Ascending aorta (tissue), 2 donors: ENCODE results near the gene HSBP1. TPM values are rescaled to one million over a fixed set of nuclear protein-coding genes. Genes with fewer than 3 reads are reported as not detected.
A peak's percentile ranks its signal among the peaks of the same experiment; 100 is the strongest.

Experiments used
- DNase-seq, 2 donors: peaks; one replicate each; pipeline ENCODE4 v3.0.0-alpha.2; 2019; ENCODE audit warnings: low spot score in 2 of 2
- H3K27ac ChIP-seq, 2 donors: fragments of 200-600 bp; sonication (generic); one replicate each; pipeline ENCODE4 v1.5.1; 2016 to 2017; ENCODE audit warnings: mild to moderate bottlenecking in 1 of 2
- H3K27me3 ChIP-seq: fragments of 200-600 bp; sonication (generic); one replicate; pipeline ENCODE4 v1.5.1; 2017
- H3K36me3 ChIP-seq, 2 donors: fragments of 200-600 bp; sonication (generic); one replicate each; pipeline ENCODE4 v1.5.1; 2016
- H3K4me1 ChIP-seq, 2 donors: fragments of 200-600 bp; sonication (generic); one replicate each; pipeline ENCODE4 v1.5.1; 2016 to 2017; ENCODE audit warnings: mild to moderate bottlenecking in 1 of 2
- H3K4me3 ChIP-seq, 2 donors: fragments of 200-600 bp; sonication (generic); one replicate each; pipeline ENCODE4 v1.5.1; 2016 to 2017; ENCODE audit warnings: mild to moderate bottlenecking in 1 of 2
- H3K9me3 ChIP-seq, 2 donors: fragments of 200-600 bp; sonication (generic); one replicate each; pipeline ENCODE4 v1.5.1; 2016
- CTCF ChIP-seq, 3 experiments: fragments of 200-600 bp in 2 of 3; fragments of 450-650 bp in 1 of 3; sonication (generic) in 2 of 3; IDR thresholded peaks; one replicate each; pipeline ENCODE4 v1.5.1; 2016 to 2019; ENCODE audit warnings: antibody characterized with exemption in 3 of 3, mild to moderate bottlenecking in 1 of 3, moderate library complexity in 1 of 3
- intact Hi-C: fragments of 100-400 bp; cut with DNase I; formaldehyde crosslinking; loops from one replicate; pipeline ENCODE4 v1.15.1; 2023
- total RNA-seq: library from RNA; depleted of rRNA; stranded (reverse); fragments of >200 nt; gene quantifications from one replicate; pipeline ENCODE4 v1.1.0, GENCODE V29; 2016

HSBP1 gene
- total RNA-seq, 1 donor from 2014 or later: 13.5 TPM

DNA sequence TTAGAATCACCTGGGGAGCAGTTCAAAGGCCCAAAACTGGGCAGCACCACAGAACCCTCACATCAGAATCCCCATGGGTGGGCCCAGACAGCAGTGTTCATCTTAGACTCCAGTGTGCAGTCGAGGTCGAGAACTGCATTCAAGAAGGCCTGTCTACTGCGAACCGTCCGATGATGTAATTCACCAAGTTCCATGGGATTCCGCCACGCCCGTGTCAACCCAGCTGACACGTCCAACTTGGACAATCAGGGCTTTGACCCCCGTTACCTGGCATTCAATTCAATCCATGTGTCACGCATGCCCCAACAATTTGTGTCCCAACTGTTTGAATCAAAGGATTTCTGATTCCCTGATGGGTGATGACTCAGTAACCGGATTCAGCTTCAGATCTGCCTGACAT lies 9.2 kb downstream of the HSBP1 start:
- intact Hi-C loops: no loop called here
- Histone ChIP-seq H3K36me3 (peaks cover 0 to 10% of the 10 kb centered on the region in 2 donors), H3K4me1 (peaks cover 7 to 11% of the 10 kb centered on the region in 2 donors), H3K27me3 (no peaks in the 10 kb centered on the region), H3K9me3 (no peaks in the 10 kb centered on the region), H3K27ac (no peak overlapping the region), H3K4me3 (no peak overlapping the region)
- TF ChIP-seq CTCF (IDR thresholded peaks at IDR 0.05): no peak
- DNase-seq: no peak

- no peaks in the 10 kb centered on the region for H3K27me3 ChIP-seq
These were observed 10.5 kb downstream of the HSBP1 start for GRCh38 chr16:83818276-83818675.

DNA sequence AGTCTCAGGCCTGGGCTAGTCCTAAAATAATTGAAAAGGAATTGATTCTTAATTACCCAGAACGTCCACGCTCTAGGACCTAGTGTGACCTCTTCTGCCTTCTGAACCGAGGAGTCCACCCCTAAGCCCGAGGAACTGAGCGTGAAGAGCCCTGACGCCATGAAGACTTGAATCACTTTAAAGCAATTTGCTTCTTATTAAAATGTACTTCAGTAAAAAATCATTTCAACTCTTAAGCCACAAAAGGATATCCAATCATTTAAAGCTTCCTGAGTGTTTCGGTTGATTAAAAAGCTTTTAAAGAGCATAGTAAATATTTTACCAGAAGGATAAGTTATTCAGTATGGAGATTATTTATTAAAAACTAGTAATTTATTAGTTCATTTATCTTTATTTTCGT lies 11.6 kb downstream of the HSBP1 start:
- no peak for DNase-seq
- no peak overlapping the region for H3K4me3 ChIP-seq
- no peaks in the 10 kb centered on the region for H3K9me3 ChIP-seq
- no peak overlapping the region for H3K27ac ChIP-seq
- TF ChIP-seq CTCF (IDR thresholded peaks at IDR 0.05): no peak
- intact Hi-C loops: no loop called here
- H3K4me1 ChIP-seq: peaks cover under 1 to 6% of the 10 kb centered on the region in 2 donors
- H3K36me3 ChIP-seq: no peaks in the 10 kb centered on the region
- no peaks in the 10 kb centered on the region for H3K27me3 ChIP-seq

More at GRCh38 chr16:83818276-83818675, 10.5 kb downstream of the HSBP1 start:
- Histone ChIP-seq H3K9me3 (no peaks in the 10 kb centered on the region), H3K27ac (no peak overlapping the region), H3K4me1 (peaks cover 7 to 8% of the 10 kb centered on the region in 2 donors), H3K36me3 (no peaks in the 10 kb centered on the region), H3K4me3 (no peak overlapping the region)
- intact Hi-C loops: no loop called here
- DNase-seq: no peak
- no peak for TF ChIP-seq CTCF (IDR thresholded peaks at IDR 0.05)

- DNase-seq: peak; percentile 33 to 88
- intact Hi-C loops: loop anchor here (1.0 to 5.0 kb wide), 3 partner anchors 53 to 236 kb away; partner anchors contain the start of gene MLYCD
- peak; percentile 81 to 93 (median 91) for TF ChIP-seq CTCF (IDR thresholded peaks at IDR 0.05)
These were observed 18.6 kb downstream of the HSBP1 start for GRCh38 chr16:83826146-83826913.

GRCh38 chr16:83830091-83830768 lies 22.5 kb downstream of the HSBP1 start:
- no peak for DNase-seq
- no peaks in the 10 kb centered on the region for H3K36me3 ChIP-seq
- no peak for TF ChIP-seq CTCF (IDR thresholded peaks at IDR 0.05)
- no peaks in the 10 kb centered on the region for H3K4me1 ChIP-seq
- no peaks in the 10 kb centered on the region for H3K27me3 ChIP-seq
- no peak overlapping the region for H3K4me3 ChIP-seq
- intact Hi-C loops: no loop called here
- H3K9me3 ChIP-seq: no peaks in the 10 kb centered on the region
- no peak overlapping the region for H3K27ac ChIP-seq

More at GRCh38 chr16:83826146-83826913, 18.6 kb downstream of the HSBP1 start:
- Histone ChIP-seq H3K4me3 (no peak overlapping the region), H3K9me3 (no peaks in the 10 kb centered on the region), H3K4me1 (no peaks in the 10 kb centered on the region), H3K27me3 (no peaks in the 10 kb centered on the region), H3K36me3 (no peaks in the 10 kb centered on the region), H3K27ac (no peak overlapping the region)
